PC-3 (cell line): ENCODE data around the gene NUMA1. TPM values are rescaled to one million over a fixed set of nuclear protein-coding genes. Genes with fewer than 3 reads are reported as not detected.
A peak's percentile ranks its signal among the peaks of the same experiment; 100 is the strongest.

Experiments used
- ATAC-seq: fragments of 200-7000 bp; cut with Tn5 transposase; 2 replicates; pipeline ENCODE4 v1.9.1; 2020; ENCODE audit warnings: mild to moderate bottlenecking, moderate library complexity
- BruUV-seq: library from RNA; stranded (reverse); fragments of 400-500 nt; replicated peaks from 2 replicates; lab custom pipeline; 2021; lab: Mats Ljungman, UMichigan
- CTCF ChIA-PET: fragments of 300-600 bp; sonication (Branson Sonifier 250); formaldehyde crosslinking; loops from one replicate; lab custom pipeline; 2022; ENCODE audit warnings: antibody characterized with exemption; lab: Charles Lee
- POLR2A ChIA-PET: fragments of 300-600 bp; sonication (Branson Sonifier 250); formaldehyde crosslinking; loops from one replicate; lab custom pipeline; 2022; ENCODE audit warnings: antibody characterized with exemption; ENCODE audit not compliant: unreplicated experiment; lab: Charles Lee
- DNase-seq: peaks from one replicate; pipeline ENCODE4 v3.0.0-alpha.2; 2015
- H2AFZ ChIP-seq: fragments of 300-600 bp; sonication (generic); 2 replicates; pipeline ENCODE4 v1.6.0; 2016; ENCODE audit warnings: antibody characterized with exemption, low read length
- H3F3A ChIP-seq: fragments of 300-600 bp; sonication (generic); one replicate; pipeline ENCODE4 v1.6.0; 2017; ENCODE audit warnings: antibody characterized with exemption, low read length, control low read depth, mild to moderate bottlenecking; ENCODE audit not compliant: unreplicated experiment
- H3K27ac ChIP-seq: fragments of 300-600 bp; sonication (generic); 2 replicates; pipeline ENCODE4 v1.5.1; 2016; ENCODE audit warnings: mild to moderate bottlenecking, low read length
- H3K27me3 ChIP-seq: fragments of 300-600 bp; sonication (generic); 2 replicates; pipeline ENCODE4 v1.6.1; 2016; ENCODE audit warnings: low read length, mixed read lengths
- H3K36me3 ChIP-seq: fragments of 300-600 bp; sonication (generic); 2 replicates; pipeline ENCODE4 v1.6.1; 2016; ENCODE audit warnings: low read depth, mixed run types, low read length, mixed read lengths
- H3K4me1 ChIP-seq: fragments of 300-600 bp; sonication (generic); 2 replicates; pipeline ENCODE4 v1.5.1; 2016; ENCODE audit warnings: low read length; ENCODE audit not compliant: insufficient read depth
- H3K4me2 ChIP-seq: fragments of 300-600 bp; sonication (generic); 2 replicates; pipeline ENCODE4 v1.6.0; 2016; ENCODE audit warnings: low read length
- H3K4me3 ChIP-seq: fragments of 300-600 bp; sonication (generic); 2 replicates; pipeline ENCODE4 v1.5.1; 2016; ENCODE audit warnings: mild to moderate bottlenecking, low read length, mixed read lengths
- H3K79me2 ChIP-seq: fragments of 300-600 bp; sonication (generic); 2 replicates; pipeline ENCODE4 v1.6.1; 2017; ENCODE audit warnings: low read length, mixed read lengths
- H3K9ac ChIP-seq: fragments of 300-600 bp; sonication (generic); 2 replicates; pipeline ENCODE4 v1.6.0; 2016; ENCODE audit warnings: mild to moderate bottlenecking, low read length
- H3K9me2 ChIP-seq: fragments of 300-600 bp; sonication (generic); replicated peaks from 2 replicates; pipeline ENCODE4 v1.6.1; 2016; ENCODE audit warnings: mixed run types, low read length, mixed read lengths
- H3K9me3 ChIP-seq: fragments of 300-600 bp; sonication (generic); 2 replicates; pipeline ENCODE4 v1.6.1; 2016; ENCODE audit warnings: low read length, mixed read lengths
- H4K20me1 ChIP-seq: fragments of 300-600 bp; sonication (generic); 2 replicates; pipeline ENCODE4 v1.6.1; 2016; ENCODE audit warnings: low read length, mixed read lengths
- EZH2 ChIP-seq: fragments of 300-600 bp; sonication (generic); IDR thresholded peaks from one replicate; pipeline ENCODE4 v1.6.1; 2017; ENCODE audit warnings: antibody characterized with exemption, mild to moderate bottlenecking, low read length; ENCODE audit not compliant: unreplicated experiment
- EZH2phosphoT487 ChIP-seq: fragments of 300-600 bp; sonication (generic); IDR thresholded peaks from 2 replicates; pipeline ENCODE4 v1.6.1; 2018; ENCODE audit warnings: mild to moderate bottlenecking, antibody characterized with exemption, low read length, borderline replicate concordance
- intact Hi-C: fragments of 100-400 bp; cut with micrococcal nuclease; formaldehyde crosslinking; loops from 2 replicates; pipeline ENCODE4 v1.9.0; 2023
- total RNA-seq: library from RNA; depleted of rRNA; stranded (reverse); fragments of >200 nt; gene quantifications from 2 replicates; pipeline ENCODE4 v1.2.3, GENCODE V29; 2014
- TF ChIP-seq, protein P1 (sequence below): fragments of 300-600 bp; sonication (generic); conservative IDR thresholded peaks from 2 replicates; pipeline ENCODE4 v1.5.1; 2017; ENCODE audit warnings: antibody characterized with exemption, low read depth, mild to moderate bottlenecking, low read length

The NUMA1 gene
- total RNA-seq, 1 experiment from 2014 or later, result 145 TPM

DNA sequence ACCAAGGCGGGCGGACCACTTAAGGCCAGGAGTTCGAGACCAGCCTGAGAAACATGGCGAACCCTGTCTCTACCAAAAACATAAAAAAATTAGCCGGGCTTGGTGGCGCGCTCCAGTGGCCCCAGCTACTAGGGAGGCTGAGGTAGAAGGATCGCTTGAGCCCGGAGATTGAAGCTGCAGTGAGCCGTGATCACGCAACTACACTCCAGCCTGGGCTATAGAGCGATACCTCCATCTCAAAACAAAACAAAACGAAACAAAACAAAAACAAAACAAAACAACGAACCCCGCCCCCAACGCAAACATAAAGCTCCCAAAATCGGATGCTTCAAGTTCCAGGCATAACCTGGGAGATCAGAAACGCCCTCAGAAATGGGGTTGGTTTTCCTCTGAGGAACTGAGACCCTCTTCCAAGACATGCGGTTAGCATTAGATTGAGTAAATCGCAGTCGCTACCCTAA lies 872 bp upstream of the NUMA1 start:
- intact Hi-C loops, result loop anchor here (2.0 kb wide), 1 partner anchor 56 kb away; no protein-coding TSS in a partner anchor
- TSS peak; percentile 73 for BruUV-seq
- POLR2A ChIA-PET, result no interaction called here

DNA sequence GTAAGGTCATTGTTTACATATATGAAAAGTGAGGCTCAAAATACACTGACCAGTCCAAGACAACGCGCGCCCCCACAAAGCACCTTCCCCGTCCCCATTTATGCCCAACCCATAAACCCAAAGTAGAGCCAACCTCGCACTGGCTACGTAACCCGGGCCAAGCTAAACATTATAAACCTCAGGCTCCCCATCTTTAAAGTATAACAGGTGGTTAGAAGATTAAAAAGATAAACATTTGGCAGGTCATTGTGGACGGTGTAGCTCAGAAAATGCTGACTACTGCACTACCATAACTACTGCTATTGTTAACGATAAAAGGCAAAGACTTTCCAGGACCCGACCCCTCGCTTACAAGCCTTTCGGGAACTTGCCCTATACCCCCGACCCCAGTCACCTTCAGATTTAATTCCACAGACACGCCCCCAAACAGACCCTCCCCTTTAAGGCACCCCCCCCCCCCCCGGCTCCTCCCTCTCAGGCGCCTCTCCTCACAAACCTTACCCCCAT lies 470 bp downstream of the NUMA1 start:
- H3F3A ChIP-seq, result no peaks in the 10 kb centered on the region
- H3K9ac ChIP-seq, result peak overlapping the region; percentile 78
- H2AFZ ChIP-seq, result peak overlapping the region; percentile 69
- DNase-seq (no peak), ATAC-seq (peak; percentile 11)
- no peaks in the 10 kb centered on the region for H3K9me3 ChIP-seq
- no peaks in the 10 kb centered on the region for H3K9me2 ChIP-seq
- peak overlapping the region; percentile 69 for H3K27ac ChIP-seq
- intact Hi-C loops, result loop anchor here (1.0 to 2.0 kb wide), 5 partner anchors 8 to 55 kb away; partner anchors contain the start of genes ANAPC15 and LAMTOR1
- H3K36me3 ChIP-seq, result no peaks in the 10 kb centered on the region; the same call in 1 of the 2 replicates
- no TSS peak for BruUV-seq
- ChIA-PET POLR2A (no interaction called here), CTCF (no interaction called here)
- no peaks in the 10 kb centered on the region for H3K27me3 ChIP-seq
- peaks cover 31% of the 10 kb centered on the region for H3K4me1 ChIP-seq
- H4K20me1 ChIP-seq, result peaks cover 12% of the 10 kb centered on the region; the same call in 1 of the 2 replicates
- no peak for TF ChIP-seq EZH2
- TF ChIP-seq EZH2phosphoT487, result no peak
- TF ChIP-seq, protein P1, sequence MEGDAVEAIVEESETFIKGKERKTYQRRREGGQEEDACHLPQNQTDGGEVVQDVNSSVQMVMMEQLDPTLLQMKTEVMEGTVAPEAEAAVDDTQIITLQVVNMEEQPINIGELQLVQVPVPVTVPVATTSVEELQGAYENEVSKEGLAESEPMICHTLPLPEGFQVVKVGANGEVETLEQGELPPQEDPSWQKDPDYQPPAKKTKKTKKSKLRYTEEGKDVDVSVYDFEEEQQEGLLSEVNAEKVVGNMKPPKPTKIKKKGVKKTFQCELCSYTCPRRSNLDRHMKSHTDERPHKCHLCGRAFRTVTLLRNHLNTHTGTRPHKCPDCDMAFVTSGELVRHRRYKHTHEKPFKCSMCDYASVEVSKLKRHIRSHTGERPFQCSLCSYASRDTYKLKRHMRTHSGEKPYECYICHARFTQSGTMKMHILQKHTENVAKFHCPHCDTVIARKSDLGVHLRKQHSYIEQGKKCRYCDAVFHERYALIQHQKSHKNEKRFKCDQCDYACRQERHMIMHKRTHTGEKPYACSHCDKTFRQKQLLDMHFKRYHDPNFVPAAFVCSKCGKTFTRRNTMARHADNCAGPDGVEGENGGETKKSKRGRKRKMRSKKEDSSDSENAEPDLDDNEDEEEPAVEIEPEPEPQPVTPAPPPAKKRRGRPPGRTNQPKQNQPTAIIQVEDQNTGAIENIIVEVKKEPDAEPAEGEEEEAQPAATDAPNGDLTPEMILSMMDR, result no peak
- peaks cover 54% of the 10 kb centered on the region for H3K79me2 ChIP-seq
- H3K4me3 ChIP-seq, result peak overlapping the region; percentile 86
- peak overlapping the region; percentile 81 for H3K4me2 ChIP-seq

More for the DNA sequence above, 872 bp upstream of the NUMA1 start:
- H3K4me1 ChIP-seq, result peaks cover 31% of the 10 kb centered on the region
- peak overlapping the region; percentile 69 for H3K27ac ChIP-seq
- peak overlapping the region; percentile 86 for H3K4me3 ChIP-seq
- TF ChIP-seq EZH2phosphoT487 (no peak), EZH2 (no peak)
- TF ChIP-seq, protein P1, result no peak
- peaks cover 12% of the 10 kb centered on the region; the same call in 1 of the 2 replicates for H4K20me1 ChIP-seq
- peak overlapping the region; percentile 78 for H3K9ac ChIP-seq
- H3K79me2 ChIP-seq, result peaks cover 41% of the 10 kb centered on the region
- CTCF ChIA-PET, result interaction anchor here (1.4 kb wide), 1 partner anchor 10 kb away, joined by 4 read pairs; no protein-coding TSS in a partner anchor
- no peaks in the 10 kb centered on the region for H3K9me2 ChIP-seq
- H3K27me3 ChIP-seq, result no peaks in the 10 kb centered on the region
- peak overlapping the region; percentile 93 for H2AFZ ChIP-seq
- H3K36me3 ChIP-seq, result no peaks in the 10 kb centered on the region
- DNase-seq (no peak), ATAC-seq (no peak)
- no peaks in the 10 kb centered on the region for H3K9me3 ChIP-seq
- H3K4me2 ChIP-seq, result peak overlapping the region; percentile 85
- no peaks in the 10 kb centered on the region for H3F3A ChIP-seq

DNA sequence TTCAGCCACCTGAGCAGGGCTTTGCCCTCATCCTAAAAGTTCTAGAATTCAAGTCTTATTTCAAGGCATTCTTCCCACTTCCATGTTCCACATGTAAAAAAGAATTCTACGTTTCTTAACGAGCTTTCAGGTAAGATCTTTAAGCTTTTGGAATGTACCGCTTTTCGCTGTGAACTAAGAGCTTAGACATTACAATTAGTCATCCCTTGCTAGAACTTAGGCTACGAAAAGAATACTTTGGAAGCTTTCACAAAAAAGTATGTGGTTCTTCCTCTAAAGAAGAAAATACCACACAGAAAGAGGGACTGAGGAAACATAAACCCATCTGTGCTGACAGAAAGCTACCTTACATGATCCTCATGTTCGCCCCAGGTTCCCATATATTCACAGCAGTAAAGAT lies 1.9 kb downstream of the NUMA1 start:
- no peak for ATAC-seq
- BruUV-seq, result TSS peak; percentile 31
- H3K36me3 ChIP-seq, result no peaks in the 10 kb centered on the region; the same call in 1 of the 2 replicates

More for the DNA sequence above, 1.9 kb downstream of the NUMA1 start:
- H3K27me3 ChIP-seq, result no peaks in the 10 kb centered on the region
- no peaks in the 10 kb centered on the region for H3F3A ChIP-seq
- ChIA-PET POLR2A (interaction anchor here (0.6 to 0.9 kb wide), 2 partner anchors 39 to 65 kb away, joined by 4 to 5 read pairs; no protein-coding TSS in a partner anchor), CTCF (interaction anchor here (1.2 kb wide), 2 partner anchors 12 to 53 kb away, joined by 7 to 8 read pairs; no protein-coding TSS in a partner anchor)
- H3K9me3 ChIP-seq, result no peaks in the 10 kb centered on the region
- intact Hi-C loops, result no loop called here
- H3K4me3 ChIP-seq, result peak overlapping the region; percentile 86
- peaks cover 12% of the 10 kb centered on the region; the same call in 1 of the 2 replicates for H4K20me1 ChIP-seq
- H3K9ac ChIP-seq, result peak overlapping the region; percentile 78
- DNase-seq, result peak; percentile 49
- H3K9me2 ChIP-seq, result no peaks in the 10 kb centered on the region
- peak overlapping the region; percentile 2; the same call in 1 of the 2 replicates for H3K27ac ChIP-seq
- peaks cover 66% of the 10 kb centered on the region for H3K79me2 ChIP-seq
- peaks cover 32% of the 10 kb centered on the region for H3K4me1 ChIP-seq
- TF ChIP-seq EZH2phosphoT487, result no peak
- TF ChIP-seq, protein P1, result no peak
- no peak for TF ChIP-seq EZH2
- H3K4me2 ChIP-seq, result peak overlapping the region; percentile 81
- H2AFZ ChIP-seq, result peak overlapping the region; percentile 5
